GM18867 (cell line): Measurements from ENCODE around the gene PDHX.
A peak's percentile ranks its signal among the peaks of the same experiment; 100 is the strongest.

ENCODE experiments used
- ATAC-seq: cut with Tn5 transposase; IDR thresholded peaks from one replicate; pipeline ENCODE4 v1.9.1; 2021; ENCODE audit warnings: mild to moderate bottlenecking, moderate library complexity; ENCODE audit not compliant: unreplicated experiment

The PDHX gene

DNA sequence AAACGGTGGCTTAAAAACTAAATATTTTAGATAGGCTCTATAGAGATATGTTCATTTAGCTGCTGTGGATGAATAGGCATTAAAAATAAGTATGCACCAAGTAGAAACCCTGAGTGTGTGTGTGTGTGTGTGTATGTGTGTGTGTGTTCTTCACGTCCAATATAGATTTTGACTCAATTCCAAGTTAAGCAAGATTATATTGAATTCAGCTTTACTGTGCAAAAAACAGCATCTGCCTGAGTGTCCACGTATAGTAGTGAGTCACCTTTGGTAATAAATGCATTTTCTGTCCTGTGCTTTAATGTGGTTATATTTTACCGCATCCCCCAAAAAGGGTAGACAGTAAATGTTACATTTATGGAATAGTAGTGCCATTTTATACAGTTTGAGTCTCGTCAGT, 71.2 kb downstream of the PDHX start:
- no peak for ATAC-seq

DNA sequence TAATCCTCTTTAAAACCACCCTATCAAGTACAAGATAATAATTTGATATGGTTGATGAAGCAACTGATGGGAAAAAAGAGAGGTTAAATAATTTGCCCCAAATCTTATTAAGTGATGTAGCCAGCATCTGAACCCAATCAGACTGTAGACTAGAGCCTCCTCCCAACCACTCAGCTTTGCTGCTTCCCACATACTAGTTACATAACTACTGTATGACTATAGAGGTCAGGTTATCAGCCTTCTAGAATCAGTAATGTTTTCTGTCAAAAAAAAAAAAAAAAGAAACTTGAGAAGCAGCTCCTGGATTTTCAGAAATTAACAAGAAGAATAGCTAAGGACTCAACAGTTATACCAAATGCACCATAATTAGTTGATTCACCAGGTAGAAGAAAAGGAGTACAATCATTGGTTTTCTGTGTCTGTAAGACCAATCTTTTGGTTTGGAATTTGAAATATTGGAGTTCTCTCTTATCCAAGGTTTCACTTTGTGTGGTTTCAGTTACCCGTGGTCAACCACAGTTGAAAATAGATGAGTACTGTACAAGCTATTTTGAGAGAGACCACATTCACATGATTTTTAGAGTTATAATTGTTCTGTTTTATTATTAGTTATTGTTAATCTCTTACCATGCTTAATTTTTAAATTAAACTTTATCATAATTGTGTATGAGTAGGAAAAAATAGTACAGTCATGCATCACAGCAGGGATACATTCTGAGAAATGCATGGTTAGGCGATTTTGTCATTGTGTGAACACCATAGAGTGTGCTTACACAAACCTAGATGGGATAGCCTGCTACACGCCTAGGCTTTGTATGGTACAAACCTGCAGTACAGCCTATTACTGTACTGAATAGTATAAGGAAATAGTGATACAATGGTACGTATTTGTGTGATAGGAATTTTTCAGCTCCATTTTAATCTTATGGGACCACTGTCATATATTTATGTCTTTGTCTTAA, 72.2 kb downstream of the PDHX start:
- peak; percentile 54 for ATAC-seq

DNA sequence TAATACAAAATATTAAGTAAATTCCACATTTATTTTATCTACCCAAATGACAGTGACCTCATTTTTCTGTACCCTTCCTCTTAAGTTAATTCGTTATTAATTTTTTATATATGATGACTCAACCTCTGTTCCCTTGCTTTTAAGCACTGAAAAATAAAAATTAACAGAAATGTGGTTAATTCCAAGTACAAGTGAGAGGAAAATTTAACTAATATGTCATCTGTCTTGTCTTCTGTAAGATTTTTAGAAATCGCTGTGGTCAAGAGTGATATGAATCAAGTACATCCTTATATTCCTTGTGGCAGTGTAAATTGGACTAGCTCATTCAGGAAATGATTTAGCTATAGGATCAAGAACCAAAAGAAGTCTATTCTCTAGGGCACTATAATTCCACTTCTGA, 74.5 kb downstream of the PDHX start:
- ATAC-seq: no peak

DNA sequence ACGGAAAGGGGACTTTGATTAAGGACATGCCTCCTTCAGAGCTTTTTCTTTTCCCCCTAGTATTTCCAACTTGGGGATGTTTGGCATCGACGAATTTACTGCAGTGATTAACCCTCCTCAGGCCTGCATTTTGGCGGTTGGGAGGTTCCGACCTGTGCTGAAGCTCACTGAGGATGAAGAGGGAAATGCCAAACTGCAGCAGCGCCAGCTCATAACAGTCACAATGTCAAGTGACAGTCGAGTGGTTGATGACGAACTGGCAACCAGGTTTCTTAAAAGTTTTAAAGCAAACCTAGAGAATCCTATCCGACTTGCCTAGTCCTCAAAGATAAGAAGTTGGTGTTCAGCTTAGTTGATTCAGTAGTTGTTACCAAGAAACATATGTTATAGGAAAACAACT, 78.4 kb downstream of the PDHX start:
- ATAC-seq: no peak

DNA sequence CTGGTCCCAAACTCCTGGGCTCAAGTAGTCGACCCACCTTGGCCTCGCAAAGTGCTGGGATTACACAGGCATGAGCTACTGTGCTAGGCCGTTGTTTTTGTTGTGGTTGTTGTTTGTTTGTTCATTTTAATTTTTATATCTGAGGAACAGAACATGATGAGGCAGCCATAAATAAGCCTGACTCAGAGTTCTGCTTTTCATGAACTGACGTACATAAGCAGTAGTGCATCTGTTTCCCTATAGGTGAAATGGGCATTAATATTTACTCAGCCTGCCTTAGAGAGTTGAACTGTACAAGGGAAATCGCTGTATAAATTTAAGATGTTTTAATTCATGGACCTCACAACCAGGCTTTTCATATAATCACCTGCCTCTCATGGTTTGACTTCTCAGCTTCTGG, 80.5 kb downstream of the PDHX start:
- no peak for ATAC-seq

DNA sequence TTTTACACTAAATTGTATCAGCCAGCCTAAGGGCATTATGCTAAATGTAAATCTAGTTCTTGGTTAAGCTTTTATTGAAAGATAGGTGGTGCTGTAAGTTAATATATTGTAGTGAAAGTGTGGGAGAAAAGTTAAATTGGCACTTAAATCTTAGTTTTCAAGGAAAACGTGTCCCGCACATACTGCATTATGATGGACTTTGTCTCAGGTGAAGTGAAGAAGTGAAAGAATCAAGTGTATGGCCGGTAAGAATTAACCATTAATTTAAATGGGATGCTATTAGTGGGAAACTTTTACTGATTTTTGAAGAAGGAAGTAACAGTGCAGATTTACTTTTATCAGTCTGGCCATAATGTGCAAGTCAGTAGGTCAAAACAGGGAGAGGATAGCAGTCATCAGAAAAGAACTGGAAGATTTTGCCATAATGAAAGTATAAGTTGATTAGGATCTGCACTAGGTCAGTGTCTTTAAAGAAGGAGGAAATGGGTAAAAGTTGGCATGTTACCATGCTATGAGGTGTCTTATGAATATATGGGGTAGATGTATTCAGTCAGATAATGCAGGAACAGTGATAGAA, 81.6 kb downstream of the PDHX start:
- no peak for ATAC-seq

DNA sequence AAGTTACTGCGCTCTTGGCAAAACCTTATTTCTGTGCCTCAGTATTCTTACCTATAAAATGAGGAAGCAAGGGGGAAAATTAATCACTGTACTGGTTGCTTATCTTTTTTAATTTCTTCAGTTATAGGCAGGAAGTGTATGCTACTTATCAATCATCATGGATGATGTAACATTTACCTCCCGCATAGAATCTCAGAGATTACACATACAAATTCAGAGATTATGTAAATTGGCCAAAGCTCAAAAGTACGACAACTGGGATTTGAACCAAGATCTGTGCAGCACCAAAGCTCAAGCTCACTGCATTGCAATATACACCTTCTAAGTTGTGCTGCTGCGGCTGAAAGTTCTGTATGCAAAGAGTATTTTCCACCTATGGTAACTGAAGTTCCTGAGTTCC, 83.0 kb downstream of the PDHX start:
- no peak for ATAC-seq

DNA sequence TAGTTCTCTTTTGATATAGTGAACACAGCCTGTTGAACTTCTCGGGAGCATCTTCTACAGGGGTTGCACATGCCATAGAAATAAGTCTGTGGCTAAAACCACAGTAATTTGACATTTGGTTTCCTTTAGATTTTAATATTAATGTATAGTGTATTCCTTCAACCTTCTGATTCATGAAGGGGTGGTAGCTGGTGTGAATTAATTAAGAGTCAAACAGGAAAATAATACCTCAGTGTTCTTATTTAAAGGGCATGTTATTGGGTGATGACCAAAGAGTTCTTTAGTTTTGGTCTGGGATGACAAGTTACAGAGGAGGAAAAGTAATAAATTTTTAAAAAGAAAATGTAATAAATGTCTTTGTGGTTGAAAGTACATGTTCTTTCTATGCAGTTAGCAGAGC, 86.8 kb downstream of the PDHX start:
- no peak for ATAC-seq

DNA sequence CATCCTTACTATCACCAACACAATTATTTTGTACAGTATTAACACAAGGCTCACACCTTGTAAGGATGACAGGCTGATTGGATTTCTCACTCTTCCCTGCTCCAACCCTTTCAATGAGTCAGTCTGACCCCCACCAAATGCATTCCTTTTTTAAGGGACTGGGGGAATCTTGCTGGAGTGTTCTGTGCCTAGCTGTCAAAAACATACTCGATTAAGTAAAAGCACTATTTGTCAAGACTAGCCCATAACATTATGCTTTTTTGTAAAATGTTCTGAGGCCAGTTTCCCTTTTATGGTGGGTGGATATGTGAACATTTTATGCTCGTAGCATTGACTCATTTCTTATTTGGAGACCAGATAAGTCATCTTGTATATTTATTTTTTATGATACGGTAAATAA, 87.2 kb downstream of the PDHX start:
- no peak for ATAC-seq

DNA sequence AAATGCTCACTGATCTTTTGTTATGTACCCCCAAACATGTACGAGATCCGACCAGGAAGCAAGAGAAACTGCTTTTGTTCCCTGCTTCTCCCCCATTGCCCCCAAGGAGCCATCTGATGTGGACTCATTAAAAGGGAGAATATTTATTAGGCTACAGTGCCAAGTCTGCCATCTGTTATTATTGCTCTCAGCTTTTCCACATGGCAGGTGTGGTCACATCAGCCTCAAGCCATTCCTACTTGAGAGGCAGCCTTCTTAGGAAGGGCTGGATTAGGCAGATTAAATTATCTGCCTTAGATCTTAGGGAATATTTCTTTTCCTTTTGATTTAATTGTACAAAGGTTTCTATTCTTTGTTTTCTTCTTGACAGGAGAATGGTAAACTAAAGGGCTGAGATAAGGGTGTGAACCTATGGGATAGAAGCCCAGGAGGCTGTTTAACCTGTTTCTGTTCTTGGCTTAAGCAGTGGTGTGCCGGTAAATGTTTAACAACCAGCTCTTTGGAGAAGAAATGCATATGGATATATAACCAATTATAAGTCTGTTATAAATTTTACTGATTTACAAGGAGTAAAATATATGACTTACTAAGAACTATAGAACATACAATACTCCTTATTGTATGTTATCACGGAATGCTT, 88.8 kb downstream of the PDHX start:
- no peak for ATAC-seq

DNA sequence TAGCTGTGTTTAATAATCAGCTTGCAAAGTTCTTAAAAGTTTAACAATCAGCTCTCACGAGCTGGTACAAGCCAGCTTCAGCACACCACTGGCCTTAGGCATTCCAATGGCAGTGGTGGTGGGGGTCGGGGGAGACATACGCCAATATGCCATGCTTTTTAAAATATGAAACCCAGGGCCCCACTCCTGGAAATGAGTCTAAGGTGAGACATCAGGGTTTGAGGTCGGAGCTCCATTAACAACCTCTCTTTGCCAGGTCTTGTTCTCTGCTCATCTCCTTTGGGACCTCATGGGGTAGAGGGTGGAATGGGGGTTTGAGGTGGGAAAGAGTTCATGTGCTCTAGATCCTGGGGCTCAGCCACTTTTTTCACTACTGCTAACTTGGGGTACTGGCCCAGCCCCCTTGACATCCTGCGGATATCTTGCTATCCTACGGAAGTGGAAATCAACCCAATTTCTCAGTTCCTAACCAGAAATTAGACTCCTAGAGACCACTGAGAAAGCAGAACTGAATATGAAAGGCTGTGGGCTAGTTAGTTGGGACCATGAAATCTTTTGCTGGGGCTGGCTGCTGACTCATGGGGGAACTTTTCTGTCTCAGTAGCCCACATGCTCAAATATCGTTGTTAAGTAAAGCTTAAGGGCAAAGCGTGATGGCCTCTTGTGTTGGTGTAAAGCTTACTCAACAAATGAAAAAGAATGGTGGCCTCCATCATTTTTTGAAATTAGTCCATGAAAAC, 90.1 kb downstream of the PDHX start:
- peak; percentile 86 for ATAC-seq

DNA sequence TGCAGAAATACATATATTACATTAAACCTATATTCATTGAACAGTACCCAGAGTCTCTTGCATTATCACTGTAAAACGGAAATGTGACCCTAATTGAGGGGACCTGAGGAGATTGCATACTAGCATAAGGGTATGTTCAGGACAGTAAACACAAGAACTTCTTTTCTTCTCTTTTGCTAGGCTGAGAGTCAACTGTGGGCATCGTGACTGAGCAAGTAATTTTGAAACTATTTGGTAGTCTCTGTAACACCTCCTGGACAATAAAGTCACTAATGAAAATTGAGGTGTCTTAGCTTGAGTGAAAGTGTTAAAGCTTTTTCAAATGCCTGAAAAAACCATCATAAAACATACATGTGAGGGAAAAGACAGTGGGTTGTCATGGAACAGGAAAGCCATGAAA, 90.9 kb downstream of the PDHX start:
- ATAC-seq: peak; percentile 67

DNA sequence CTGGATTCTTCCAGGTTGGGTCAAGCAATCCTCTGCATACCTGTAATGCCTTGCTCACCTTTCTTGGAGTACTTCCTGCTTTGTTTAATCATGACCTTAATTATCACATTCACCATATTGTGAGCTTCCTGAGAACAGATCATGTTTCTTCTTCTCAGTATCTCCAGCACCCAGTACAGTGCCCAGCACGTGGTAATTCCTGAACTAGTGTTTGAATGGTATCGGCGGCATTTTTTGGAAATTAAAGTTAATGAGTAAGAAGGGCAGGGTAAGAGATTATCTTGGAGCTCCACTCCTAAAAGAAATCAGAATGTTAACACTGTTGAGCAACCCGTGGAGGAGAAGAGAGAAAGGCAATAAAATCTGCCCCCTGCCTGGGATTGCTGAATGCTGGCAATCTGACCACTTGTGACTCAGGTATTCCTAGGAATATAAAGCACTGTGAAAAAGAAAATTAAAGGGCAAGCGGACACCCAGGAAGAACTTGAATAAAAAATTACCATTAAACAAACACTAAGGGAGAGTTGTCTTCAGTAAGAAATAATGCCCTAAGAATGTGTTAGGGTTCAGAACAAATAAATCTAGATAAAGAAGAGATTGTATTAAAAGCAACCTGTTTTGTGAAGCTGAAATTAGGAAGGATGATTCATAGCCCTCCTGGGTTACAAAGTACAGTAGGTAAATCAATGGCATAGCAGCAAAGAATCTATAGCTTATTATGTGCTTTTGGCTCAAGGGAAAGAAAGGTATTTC, 92.9 kb downstream of the PDHX start:
- no peak for ATAC-seq

DNA sequence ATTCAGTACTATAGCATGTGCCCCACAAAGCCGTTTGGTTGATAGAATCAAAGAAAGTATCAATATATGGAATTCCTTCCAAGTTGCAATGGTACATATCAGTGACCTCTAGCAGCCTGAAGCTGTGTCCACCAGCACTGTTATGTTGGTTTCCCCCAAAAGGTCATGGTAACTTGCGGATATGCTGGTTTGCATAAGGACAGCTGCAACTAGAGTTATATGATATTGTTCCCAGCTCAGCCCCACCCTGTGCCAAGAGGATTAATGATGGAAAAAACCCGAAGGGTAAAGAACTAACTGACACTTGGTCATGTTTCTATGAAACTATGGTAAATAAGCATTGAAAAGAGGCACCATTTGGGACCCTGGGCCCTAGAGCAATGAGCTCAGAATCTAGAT, 93.5 kb downstream of the PDHX start:
- no peak for ATAC-seq

DNA sequence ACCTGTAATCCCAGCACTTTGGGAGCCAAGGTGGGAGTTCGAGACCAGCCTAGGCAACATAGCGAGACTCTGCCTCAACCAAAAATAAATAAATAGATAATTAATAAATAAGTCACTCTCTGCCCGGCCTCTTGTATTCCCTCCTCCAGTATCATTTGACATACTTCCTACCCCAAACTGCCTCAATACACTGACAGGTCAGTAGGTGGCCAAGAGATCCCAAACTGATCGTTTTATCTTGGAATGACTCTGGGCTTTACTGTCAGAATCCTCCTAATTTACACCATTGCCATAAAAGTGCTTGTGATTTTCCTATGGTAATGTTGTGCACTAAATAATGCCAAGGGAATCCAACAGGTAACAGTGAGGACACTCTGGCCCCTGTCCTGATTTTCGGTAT, 94.2 kb downstream of the PDHX start:
- ATAC-seq: no peak

DNA sequence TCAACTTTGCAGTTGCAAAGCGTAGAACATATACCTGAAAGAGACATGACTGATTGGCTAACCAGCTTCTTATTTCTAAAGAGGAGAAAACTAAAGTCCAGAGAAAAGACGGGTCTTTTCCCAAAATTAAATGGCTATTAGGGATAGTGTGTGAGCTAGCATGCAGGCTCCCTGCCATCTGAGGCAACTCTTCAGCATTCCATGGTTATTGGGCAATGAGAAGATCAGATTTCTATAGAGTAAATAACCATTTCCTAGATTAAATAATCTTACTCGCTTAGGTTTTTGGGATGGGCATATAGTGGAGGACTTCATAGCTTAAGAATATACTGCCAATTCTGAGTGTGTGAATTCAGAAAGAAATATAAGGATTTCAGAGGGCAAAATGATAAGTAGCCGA, 95.0 kb downstream of the PDHX start:
- ATAC-seq: no peak

DNA sequence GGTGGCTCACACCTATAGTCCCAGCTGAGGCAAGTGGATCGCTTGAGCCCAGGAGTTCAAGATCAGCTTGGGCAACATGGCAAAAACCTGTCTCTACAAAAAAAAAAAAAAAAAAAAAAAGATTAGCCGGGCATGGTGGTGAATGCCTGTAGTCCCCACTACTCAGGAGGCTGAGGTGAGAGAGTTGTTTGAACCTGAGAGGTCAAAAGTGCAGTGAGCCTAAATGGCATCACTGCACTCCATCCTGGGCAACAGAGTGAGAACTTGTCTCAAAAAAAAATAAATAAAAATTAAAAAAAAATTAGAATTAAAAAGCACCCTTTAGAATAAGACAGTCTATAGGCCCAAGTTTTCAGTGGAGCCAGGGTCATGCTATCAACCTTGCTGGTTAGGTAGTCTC, 95.5 kb downstream of the PDHX start:
- ATAC-seq: no peak

DNA sequence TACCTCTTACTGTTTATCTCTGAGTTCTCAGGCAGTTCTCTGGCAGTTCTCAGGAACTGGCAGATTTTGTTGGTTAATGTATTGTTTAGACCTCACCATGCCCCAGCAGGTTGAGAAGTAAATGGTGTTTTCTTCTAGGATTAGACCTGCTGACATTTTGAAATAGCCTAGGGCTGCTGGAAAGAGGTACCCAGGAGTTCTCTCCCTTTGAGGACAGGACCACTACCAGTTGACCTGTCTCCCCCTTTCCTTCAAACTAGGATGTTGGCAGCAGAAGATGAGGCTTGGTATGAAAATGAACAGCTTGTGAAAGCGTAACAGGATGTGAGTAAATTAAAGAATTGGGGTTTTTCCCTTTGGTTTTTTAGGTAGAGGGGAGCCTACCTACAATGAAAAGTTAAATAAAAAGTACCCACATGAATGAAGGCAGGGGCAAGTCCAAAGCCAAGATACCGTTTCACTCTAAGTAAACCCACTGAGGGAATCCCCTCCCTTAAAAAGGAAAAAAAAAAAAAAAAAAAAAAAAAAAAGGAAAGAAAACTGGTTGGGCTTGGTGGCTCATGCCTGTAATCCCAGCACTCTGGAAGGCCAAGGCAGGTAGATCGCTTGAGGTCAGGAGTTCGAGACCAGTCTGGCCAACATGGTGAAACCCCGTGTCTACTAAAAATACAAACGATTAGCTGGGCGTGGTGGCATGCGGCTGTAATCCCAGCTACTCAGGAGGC, 96.2 kb downstream of the PDHX start:
- ATAC-seq: peak; percentile 72

DNA sequence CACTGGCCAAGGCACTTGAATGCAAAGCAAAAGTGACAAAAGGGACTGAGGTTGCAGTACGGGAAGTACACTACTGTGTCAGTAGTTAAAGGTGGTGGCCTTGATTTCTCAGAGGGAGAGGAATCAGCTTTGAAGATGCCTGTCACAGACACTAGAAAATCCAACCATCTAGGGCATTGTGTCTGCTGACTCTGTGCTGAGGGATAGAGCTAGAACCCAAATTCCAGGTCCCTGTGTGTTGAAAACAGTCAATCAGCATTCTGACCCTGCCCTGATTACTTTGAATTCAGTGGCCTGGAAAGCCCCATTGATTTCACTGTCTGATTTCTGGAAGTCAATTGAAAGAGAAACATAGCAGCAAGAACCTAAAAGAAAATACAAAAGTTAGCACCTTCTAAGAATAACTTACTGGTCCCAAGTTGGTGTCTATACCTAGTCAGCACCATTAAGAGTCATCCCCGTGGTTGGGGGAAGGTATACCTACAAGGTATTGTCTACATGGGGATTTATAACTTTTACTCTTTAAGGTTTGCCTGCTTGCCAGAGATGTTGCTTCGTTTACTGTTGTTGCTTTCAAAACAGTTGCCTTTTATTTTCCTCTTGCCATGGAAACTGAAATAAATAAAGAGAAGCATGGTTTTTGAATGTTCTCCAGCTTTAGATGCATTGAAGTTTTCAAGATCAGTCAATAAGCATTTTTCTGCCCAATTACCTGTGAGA, 97.3 kb downstream of the PDHX start:
- peak; percentile 58 for ATAC-seq
